HG03342 (cell line): ENCODE measurements around the gene MMP21.

Experiments
- ATAC-seq: cut with Tn5 transposase; IDR thresholded peaks from one replicate; pipeline ENCODE4 v1.9.1; 2021; ENCODE audit warnings: mild to moderate bottlenecking, moderate library complexity; ENCODE audit not compliant: unreplicated experiment

The MMP21 gene, protein sequence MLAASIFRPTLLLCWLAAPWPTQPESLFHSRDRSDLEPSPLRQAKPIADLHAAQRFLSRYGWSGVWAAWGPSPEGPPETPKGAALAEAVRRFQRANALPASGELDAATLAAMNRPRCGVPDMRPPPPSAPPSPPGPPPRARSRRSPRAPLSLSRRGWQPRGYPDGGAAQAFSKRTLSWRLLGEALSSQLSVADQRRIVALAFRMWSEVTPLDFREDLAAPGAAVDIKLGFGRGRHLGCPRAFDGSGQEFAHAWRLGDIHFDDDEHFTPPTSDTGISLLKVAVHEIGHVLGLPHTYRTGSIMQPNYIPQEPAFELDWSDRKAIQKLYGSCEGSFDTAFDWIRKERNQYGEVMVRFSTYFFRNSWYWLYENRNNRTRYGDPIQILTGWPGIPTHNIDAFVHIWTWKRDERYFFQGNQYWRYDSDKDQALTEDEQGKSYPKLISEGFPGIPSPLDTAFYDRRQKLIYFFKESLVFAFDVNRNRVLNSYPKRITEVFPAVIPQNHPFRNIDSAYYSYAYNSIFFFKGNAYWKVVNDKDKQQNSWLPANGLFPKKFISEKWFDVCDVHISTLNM

DNA sequence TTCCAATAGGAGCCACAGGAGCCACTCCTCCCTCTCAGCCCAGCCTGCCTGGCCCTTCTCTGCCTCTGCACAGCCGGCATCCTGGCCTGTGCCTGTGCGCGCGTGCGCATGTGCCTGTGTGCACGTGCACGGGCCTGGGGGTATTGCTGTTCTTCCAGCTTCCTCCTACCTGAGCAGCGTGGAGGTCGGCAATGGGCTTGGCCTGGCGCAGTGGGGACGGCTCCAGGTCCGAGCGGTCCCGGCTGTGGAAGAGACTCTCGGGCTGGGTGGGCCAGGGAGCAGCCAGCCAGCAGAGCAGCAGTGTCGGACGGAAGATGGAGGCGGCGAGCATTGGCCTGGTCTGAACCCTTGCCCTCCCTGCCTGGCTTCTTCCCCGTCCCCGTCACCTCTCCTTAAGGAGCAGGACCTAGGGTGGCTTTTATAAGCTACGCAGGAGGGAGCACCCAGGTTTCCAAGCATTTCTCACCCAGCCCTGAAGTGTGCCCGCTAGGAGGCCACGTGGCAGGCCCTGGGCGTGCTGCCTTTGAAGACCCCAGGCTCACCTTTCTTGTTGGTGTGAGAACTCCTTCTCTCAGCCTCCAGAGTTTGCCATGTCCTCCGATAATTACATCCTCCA, at the start of gene MMP21:
Gene MMP21 (minus strand): TSS at position 331 of the 616 bp plus-strand sequence. CDS start 0 bp downstream, at position 331.
- no peak for ATAC-seq

DNA sequence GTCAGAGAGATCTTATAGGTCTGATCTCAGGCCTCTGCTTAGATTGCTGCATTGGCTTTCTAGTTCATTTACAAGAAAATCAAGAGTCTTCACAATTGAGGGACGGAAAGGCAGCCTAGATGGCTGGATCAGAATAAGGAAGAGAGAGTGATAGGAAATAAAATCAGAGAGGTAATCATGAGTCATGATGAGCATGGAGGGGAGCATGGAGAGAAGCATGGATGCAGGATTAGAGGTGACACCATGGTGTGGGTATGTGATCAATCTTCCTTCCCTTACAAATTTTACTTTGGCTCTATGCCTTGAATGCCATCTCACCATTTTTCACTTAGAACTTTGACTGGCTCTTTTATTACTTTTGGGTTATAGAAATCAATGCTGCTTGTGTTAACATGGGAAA, 49.1 kb upstream of the MMP21 start:
- ATAC-seq: no peak

DNA sequence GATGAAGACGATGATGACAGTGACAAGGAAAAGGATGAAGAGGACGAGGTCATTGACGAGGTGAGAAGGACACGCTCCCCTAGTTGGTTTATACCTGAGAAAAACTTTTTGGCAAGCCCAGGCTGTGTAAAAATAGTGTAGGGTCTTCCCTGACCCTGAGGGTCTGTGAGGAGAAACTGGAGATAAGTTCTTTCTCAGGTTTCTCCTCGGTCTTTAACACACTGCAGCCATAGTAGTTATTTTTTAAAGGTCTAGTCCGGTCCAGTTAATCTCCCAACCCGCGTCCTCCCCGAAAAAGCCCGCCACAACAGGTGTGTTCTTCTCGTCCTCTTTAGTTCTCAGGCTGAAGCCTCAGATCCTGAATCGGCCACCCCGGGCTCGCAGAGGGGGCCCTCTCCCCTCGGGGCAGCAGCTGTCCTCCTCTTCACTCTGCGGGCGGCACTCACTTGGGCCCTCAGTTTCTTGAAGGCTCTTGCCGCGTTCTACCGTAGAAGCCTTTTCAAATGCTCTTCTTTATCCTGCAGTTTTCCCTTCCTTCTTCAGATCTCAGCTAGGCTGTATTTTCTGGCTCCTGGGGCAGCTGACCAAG, 48.1 kb upstream of the MMP21 start:
- no peak for ATAC-seq

DNA sequence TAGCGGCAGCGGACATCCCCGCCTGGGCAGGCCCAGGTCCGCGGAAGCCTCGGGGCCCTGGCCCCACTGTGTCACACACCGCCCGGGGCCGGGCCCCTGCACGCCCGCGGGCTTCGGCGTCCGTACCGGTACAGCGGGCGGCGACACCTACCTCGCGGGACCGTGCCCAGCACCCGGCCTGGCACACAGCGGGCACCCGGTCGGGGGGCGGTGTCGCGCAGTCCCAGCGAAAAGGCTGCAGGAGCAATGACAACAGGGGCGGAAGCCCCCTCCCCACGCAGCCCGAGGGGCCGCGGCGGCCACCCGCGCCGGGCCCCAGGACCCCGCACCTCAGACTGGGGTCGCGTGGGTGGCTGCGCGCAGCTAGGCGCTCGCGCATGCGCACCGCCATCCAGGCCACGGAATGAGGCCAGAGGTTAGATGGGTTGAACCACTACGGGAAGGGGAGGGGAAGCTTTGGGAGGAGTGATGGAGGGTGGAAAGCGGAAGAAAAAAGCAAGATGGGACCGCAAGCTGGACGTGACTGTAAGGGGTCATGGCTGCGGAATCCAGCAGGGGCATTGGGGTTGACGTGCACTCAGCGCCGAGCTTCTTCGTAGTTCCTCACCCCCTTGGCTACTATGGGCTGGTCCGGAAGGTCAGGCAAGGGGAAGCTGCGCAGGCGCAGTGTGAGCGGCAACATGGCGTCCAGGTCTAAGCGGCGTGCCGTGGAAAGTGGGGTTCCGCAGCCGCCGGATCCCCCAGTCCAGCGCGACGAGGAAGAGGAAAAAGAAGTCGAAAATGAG, 47.4 kb upstream of the MMP21 start, which contains the start of the genes BCCIP and UROS:
Gene BCCIP (plus strand): TSS at position 669 of the 785 bp plus-strand sequence. CDS start 12 bp downstream, at position 681.
Gene UROS (minus strand): TSS at position 381 of the 785 bp plus-strand sequence. CDS start 6,759 bp downstream, outside the sequence.
- ATAC-seq: peak; percentile 75

DNA sequence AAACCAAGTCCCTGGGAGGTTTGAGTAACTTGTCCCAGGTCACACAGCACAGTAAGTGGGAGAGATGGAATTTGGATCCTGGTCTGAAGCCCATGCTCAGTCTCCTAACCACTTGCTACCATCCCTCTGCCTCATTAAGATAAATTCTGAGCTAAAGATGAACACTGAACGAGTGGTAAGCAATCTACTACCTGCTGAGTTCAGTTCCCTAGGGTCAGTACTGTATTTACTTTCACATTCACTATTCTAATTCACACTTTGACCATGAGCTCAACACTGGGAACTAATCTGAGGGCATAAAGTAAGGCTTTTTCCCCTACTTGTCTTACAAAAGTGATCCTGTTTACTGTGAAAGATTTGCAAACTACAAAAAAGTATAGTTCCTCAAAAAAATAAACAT, 45.1 kb upstream of the MMP21 start:
- ATAC-seq: peak; percentile 56

DNA sequence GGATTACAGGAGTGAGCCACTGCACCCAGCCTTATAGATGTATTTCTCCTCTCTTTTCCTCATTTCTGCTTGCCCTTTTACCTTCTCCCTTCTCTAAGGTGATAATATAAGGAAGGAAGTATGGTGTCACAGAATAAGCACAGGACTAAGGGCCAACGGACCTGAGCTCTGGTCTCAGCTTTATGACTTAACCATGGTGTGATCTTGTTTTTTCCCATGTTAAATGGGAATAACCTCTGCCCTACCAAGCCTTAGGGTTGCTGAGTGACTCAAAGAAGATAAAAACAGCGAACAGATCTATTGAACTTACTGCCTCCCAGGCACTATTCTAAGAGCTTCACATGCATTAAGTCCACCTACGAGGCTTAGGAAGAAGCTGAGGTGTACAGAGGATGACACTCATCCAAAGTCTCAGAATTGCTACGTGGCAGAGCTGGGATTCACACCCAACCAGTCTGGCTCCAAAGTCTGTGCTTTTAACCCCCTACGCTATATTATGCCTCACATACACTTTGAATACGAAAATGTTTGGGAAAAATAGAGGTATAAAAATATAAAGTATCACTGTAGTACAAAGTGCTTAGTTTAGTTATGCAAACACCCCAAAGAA, 41.8 kb upstream of the MMP21 start:
- no peak for ATAC-seq

DNA sequence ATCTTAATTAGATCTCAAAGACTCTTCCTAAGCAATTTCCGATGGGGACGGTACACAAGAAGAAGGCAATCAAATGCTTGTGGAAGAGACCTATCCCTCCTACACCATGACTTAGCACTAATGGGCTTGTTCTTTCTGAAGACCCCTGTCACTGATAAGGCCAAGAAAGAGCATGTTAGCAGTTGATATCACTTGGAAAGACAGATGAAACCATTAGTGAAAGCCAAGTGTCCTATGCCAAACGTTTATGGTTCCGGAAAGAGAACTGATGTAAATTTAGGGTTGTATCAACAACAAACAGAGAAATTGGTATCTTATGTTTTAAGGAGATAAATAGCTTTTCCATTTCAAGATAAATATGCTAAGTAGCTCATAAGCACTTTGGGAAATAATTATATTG, 40.9 kb upstream of the MMP21 start:
- ATAC-seq: no peak

DNA sequence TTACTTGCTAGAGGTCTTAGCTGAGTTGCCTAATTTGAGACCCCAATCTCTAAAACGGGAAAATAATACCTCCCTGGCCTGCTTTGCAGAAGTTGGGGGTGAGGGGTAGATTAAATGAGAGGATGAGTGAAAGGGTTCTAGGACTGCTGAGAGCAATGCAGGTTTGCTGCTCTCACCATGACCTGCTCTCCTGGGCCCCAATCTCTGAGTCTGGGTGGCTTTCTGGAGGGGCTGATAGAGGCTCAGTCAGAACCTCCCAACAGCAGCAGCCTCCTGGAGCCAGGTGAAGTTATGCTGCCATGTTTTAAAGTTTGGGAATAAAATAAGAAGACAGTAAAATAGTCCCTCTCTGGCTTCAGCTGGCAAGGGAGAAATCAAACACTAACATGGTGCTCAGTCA, 40.1 kb upstream of the MMP21 start:
- no peak for ATAC-seq

DNA sequence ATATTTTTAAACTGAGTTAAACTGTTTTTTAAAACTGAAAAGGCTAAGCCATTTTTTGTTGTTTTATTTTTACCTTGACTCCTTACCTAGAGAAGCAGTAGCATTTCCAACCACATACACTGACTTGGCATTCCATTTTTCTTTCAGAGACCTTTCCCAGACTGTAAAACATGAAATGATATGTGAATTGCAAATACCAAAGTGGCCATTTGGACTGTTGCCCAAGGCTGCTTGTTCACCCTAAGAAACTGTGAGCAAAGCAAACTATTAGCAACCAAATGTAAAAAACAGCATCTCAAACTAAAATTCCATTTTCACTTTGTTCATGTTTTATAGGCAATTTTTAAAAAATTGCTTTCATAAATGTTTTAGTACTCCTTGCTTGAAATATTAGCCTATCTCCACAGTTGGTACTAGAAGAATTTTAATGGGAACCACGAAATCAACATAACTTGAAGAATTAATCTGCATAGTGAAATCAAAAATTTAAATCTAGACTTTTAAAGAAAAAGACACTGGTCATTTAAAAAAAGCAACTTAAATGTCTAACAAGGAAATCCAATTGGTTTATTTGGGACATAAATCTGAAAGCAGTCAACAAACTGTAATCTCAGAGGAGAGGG, 36.6 kb upstream of the MMP21 start:
- ATAC-seq: no peak

DNA sequence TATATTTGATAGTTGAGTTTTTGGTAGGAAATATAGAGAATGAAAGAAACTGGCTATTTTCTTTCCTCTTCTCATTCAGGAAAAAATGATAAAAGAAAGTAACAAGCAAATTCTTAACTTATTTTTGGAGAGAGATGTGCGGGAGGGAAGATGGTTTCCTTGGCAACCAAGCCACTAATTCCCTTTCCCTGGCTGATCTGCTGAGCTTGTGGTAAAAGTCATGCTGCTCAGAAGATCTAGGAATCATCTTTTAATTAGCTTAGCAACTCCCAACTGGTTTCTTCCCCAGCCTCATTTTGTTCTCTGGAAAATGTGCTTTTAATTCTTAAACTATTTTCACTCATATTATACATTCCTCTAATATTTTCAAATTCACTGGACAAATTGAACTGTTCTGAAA, 35.6 kb upstream of the MMP21 start:
- no peak for ATAC-seq

DNA sequence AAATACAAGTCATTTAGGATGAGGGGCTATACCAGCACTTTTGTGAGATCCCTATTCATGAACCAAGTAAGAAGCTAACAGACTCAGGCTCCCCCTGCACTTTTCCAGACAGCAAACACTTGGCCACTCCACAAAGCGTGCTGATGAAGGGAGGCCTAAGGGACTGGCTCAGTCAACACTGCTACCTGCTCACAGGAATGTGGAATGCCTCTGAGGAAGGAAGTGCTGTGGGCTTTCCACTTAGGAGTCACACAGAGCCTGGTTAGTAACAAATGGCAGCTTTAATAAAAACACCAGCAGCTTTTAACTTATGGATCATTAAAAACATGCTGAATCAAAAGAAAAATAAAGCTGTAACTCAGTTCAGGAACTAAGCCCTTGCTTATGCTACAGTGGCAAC, 32.4 kb upstream of the MMP21 start:
- no peak for ATAC-seq

DNA sequence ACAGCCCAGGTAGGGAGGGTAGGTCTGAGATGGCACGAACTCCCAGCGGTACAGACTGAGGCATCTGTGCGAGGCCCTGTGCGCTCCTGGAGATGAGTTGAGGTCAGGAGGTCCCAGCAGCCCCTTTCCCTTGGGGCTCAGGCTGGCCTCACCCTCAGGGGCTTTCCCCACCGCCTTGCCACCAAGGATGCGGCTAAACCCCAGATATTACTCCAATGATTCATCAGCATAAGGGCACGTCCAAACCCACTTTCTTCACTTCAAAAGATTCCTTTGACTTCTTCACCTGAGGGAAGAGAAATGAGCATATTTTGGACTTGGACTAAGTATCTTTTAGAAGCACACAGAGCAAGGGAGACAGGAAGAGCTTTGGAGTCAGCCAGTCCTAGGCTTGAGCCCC, 27.1 kb upstream of the MMP21 start:
- no peak for ATAC-seq

DNA sequence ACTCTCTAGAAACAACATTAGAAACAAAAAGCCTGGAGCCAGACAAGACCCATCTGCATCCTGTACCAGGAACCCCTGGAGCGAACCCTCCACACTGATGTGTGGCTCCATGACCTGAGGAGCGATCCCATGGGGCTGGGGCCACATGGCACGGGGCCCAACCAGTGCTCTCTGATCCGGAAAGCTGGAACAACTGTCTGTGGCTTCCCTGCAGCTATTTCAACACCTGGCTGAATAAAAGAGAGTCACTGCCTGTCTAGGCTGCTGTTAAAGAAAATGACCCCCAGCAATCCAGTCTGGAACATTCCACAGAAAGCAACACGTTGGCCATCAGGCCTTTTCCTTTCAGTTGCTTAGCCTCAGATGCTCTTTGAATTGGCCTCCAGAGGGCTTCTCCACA, 26.5 kb upstream of the MMP21 start:
- no peak for ATAC-seq

DNA sequence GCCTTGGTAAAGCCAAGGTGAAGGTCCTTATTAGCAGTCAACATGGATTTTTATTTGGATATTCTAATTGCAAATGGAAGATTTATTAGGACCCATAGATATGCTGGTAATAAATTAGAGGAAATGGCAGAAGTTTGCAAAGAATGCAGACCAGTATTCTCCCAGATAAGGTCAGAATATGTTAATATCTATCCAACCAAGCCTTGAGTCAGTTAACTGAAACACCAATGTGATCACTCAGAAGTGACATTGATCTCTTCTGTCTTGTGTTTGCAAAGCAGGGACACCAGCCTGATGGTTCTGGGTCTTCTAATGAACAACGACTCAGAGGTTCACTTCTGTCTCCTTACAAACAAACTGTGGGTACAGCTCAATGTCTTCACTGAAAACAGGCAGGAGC, 26.0 kb upstream of the MMP21 start:
- no peak for ATAC-seq

DNA sequence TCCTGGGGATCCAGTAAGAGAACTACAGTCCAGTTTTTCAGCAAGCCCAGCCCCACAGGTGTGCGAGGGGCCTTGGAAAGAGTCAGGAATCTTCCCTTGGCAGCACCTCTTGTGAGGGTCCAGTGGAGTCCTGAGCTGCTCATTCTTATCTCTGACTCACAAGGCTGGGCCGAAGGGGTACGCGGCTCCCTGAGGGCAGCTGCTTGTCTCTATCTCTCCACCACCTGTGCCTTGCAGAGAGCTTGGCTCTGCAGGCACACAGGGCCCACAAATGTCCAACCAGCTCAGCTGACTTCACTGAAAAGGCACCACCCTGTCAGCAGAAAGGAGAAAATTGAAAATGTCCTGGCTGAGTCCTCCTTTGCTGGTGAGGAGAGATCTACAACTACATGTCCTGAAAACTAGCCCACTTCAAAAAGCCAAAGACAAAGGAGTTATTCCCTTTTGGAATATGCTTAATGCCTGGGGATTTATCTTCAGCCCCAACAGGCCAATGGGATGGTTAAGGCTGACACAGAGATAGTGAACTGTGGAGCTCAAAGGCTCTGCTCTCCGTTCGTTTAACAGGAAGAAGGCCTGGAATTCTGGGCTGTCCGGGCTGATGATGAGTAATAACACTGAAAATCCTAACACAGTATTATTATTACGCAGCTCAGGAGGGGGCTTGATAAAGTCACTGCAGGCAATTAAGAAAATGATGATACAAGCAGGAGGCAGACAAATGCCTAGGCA, 24.0 kb upstream of the MMP21 start:
- no peak for ATAC-seq

DNA sequence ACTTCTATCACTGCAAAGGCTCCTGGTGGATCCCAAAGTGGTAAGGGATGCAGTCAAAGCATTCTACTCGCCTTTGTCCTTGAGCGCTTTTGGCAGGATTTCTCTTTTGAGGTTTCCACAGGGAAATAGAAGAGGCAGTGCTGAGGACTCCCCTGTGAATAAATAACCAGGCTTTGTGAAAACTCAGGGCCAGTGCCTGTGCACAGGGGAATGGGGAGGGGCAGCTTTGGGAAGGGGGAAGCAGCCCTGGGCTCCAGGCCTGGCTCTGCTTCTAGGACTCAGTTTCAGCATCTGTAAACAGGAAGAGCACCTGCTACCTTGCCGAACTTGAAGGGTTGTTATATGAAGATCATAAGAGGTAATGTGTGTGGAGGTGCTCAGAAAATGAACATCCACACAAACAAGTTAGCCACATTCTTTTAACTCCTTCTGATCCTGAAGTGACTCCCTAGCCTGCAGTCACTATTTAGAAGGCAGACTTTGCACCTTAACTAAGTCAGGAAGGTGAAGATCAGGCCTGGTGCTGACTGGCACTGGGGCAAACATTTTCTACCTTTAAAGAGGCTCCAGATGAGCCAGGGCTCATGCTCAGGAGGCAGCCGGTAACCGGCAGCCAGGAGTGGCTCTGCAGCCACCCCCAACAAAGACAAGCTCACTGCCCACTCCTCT, 22.5 kb upstream of the MMP21 start:
- no peak for ATAC-seq

DNA sequence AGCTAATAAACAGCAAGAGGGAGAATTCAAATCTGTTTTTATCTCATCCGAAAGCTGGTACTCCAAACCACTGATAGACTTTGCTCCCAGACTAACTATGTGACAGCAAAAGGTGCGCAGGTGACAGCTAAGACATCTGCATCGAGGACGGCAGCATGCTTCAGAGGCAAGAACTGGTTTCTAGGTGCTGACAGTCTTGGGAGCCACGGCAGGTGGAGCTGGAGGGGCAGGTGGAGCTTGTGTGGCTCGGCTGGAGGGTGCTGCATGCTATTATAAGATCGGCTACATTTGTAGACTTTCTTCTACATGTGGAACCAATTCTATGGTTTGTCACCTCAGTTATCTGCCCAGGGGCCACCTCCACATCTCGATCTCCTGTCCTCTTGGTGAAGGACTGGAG, 21.8 kb upstream of the MMP21 start:
- ATAC-seq: no peak

DNA sequence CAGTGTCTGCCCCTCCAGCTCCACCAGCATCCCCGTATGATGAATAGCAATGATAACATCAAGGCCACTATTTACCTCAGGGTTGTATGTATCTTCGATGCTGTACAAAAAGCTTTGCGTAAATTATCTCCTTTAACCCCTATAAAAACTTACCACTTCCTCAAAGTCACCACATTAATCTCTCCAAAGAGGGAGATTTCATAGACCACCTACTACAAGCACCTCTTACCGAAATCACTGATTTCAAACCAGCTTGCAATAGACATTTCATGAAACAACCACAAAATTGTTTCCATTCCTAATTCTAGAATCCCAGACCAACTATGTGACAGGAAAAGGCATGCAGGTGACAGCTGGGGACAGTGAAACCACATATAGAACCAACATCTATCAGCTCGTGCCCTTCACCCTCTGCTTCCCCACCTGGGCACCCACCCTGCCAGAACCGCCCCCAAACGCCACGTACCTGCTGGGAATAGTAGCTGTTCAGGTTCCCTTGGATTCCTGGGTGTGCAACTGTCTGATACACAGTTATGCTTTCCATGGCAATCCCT, 20.1 kb upstream of the MMP21 start:
- no peak for ATAC-seq
